SK-N-MC (cell line): Measurements from ENCODE around the gene AP3D1.

Experiments used
- DNase-seq: peaks from one replicate; pipeline ENCODE4 v3.0.0-alpha.2; 2011; ENCODE audit warnings: low read depth, low spot score
- H3K27ac ChIP-seq: fragments of 200-600 bp; sonication (generic); 2 replicates; pipeline ENCODE4 v1.5.1; 2016; ENCODE audit warnings: mixed run types
- H3K36me3 ChIP-seq: fragments of 200-600 bp; sonication (generic); 2 replicates; pipeline ENCODE4 v1.6.1; 2017; ENCODE audit warnings: antibody characterized with exemption, low read length, mixed read lengths; ENCODE audit not compliant: insufficient read depth
- H3K4me3 ChIP-seq: fragments of 200-600 bp; sonication (generic); 2 replicates; pipeline ENCODE4 v1.5.1; 2016
- H3K9ac ChIP-seq: fragments of 200-600 bp; sonication (generic); 2 replicates; pipeline ENCODE4 v1.8.0; 2017; ENCODE audit warnings: mixed run types, mixed read lengths; ENCODE audit not compliant: insufficient read length
- H3K9me3 ChIP-seq: fragments of 200-600 bp; sonication (generic); 2 replicates; pipeline ENCODE4 v1.6.1; 2017; ENCODE audit warnings: low read depth, mild to moderate bottlenecking, antibody characterized with exemption, low read length, moderate library complexity, mixed read lengths
- EZH2 ChIP-seq: fragments of 200-600 bp; sonication (generic); IDR thresholded peaks from one replicate; pipeline ENCODE4 v1.6.1; 2017; ENCODE audit warnings: antibody characterized with exemption
- FOXP2 ChIP-seq: optimal IDR thresholded peaks from 2 replicates; pipeline ENCODE3; 2011; ENCODE audit warnings: mild to moderate bottlenecking, moderate library complexity; ENCODE audit not compliant: insufficient read depth; ENCODE audit errors: extremely low read length, control extremely low read depth
- POLR2AphosphoS5 ChIP-seq: IDR thresholded peaks from 2 replicates; pipeline ENCODE4 v1.6.1; 2012; ENCODE audit warnings: mild to moderate bottlenecking, low read depth, low read length, borderline replicate concordance

The AP3D1 gene

DNA sequence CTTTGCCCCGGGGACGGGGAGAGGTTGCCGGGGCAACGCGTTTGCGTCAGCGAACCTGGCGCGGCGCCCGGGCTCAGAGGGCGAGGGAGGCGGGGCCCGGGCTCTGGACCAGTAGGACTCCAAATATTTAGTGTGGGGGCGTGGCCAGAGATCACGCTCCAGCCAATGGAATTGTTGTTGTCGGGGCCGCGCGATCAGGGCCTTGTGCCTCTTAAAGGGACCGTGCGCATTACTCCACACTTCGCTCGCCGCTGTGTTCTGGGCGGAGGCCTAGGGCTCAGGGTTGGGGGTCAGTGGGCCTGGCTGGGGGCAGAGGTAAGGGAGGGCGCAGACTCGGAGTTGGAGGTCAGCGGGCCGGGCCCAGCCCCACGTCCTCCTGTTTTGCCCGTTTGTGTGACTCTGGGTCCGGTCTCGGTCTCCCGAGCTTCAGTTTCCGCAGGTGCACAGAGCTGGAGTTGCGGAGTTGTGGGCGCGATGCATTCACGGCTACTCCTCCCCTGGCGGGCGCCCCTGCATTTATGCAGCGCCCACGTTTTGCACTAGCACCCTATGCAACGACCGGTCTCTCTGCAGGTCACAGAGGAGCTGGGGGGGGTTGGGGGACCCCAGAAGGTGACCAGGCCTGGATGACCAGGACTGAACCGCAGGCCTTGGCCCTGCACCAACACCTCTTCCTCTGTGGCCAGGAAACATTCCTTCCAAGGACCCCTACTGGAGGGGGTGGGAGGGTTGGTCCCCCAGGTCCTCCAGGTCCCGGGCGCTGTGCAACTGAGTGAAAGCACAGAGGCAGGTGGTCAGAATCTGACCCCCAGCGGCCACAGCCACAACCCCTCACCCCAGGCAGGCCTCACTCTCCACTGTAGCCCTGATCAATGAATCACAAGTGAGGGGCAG lies 89.6 kb downstream of the AP3D1 start:
- Histone ChIP-seq H3K36me3 (no peaks in the 10 kb centered on the region), H3K9ac (peak overlapping the region; percentile 96), H3K9me3 (no peaks in the 10 kb centered on the region), H3K27ac (peak overlapping the region; percentile 96), H3K4me3 (peak overlapping the region; percentile 97)
- TF ChIP-seq FOXP2 = no peak
- peak; percentile 90 for TF ChIP-seq POLR2AphosphoS5
- DNase-seq = peak; percentile 93

DNA sequence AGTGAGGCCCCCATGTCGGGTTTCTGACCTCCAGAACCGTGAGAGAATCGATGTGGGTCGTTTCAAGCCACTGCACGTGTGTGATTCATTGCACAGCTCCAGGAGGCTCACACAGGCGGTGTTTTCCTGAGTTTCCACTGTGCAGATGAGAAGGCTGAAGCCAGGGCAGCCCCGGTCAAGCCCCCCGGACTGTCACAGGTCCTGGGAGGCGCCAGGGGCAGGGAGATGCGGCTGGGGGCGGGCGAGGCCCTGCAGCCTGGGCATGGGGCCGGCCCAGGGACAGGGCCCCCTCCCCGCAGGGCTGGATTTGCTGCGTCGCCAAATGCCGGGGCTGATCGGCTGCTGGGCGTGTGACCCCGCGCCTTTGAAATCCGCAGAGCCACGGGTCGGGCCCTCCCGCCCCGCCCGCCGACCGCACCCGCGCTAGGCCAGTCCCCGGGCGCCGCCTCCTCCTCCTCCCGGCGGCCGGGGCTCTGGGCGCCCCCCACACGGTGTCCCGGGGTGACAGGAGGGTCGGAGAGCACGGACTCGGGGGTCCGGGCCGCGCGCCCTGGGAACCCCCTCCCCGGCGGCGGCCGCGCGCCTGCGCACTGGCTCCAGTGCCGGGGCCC lies 90.4 kb downstream of the AP3D1 start:
- no peak for DNase-seq
- H3K9ac ChIP-seq = peak overlapping the region; percentile 96
- TF ChIP-seq POLR2AphosphoS5 (0 out of 2 replicates have a peak, but pooled peaks have one; percentile 44), EZH2 (no peak)
- no peaks in the 10 kb centered on the region for H3K9me3 ChIP-seq
- H3K27ac ChIP-seq = peak overlapping the region; percentile 96
- H3K36me3 ChIP-seq = no peaks in the 10 kb centered on the region
- peak overlapping the region; percentile 97 for H3K4me3 ChIP-seq

DNA sequence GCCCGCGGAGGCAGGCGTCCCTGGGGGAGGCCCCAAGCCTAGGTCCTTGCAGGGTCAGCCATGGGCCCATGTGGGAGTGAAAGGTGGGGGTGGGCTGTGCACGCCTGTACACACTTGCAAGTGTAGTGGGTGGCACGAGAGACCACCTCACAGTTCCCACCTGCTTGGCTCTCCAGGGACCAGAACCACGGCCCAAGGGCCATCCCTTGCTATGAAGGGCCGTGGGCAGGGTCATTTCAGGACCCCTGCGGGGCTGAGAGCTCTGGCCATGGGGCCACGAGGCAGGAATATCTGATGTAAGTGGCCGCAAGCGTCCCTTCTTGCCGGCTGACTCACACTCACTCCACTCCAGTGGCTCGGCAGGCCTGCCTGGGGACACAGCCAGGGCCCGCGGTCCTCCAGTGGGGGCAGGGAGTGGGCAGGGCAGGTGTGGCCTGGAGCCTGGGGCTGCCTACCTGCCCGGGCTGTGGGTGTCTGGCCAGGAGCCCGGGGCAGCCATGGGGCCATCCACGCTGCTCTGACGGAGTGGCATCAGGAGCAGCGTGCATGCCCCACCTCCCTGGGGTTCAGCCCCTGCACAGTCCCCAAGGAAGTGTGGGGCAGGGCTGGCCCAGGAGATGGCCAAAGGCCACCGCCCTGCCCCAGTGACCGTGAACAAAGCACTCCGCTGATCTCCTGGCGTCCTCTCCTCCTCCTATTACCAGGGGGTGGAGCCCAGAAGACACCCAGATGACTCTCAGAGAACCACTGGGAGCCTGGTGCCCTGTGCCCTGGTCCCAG lies 91.8 kb downstream of the AP3D1 start:
- DNase-seq = no peak
- H3K27ac ChIP-seq = peak overlapping the region; percentile 96
- H3K9ac ChIP-seq = peak overlapping the region; percentile 20
- no peak for TF ChIP-seq EZH2
- no peak for TF ChIP-seq POLR2AphosphoS5
- no peak for TF ChIP-seq FOXP2
- H3K4me3 ChIP-seq = no peak overlapping the region
- H3K36me3 ChIP-seq = no peaks in the 10 kb centered on the region
- no peaks in the 10 kb centered on the region for H3K9me3 ChIP-seq

DNA sequence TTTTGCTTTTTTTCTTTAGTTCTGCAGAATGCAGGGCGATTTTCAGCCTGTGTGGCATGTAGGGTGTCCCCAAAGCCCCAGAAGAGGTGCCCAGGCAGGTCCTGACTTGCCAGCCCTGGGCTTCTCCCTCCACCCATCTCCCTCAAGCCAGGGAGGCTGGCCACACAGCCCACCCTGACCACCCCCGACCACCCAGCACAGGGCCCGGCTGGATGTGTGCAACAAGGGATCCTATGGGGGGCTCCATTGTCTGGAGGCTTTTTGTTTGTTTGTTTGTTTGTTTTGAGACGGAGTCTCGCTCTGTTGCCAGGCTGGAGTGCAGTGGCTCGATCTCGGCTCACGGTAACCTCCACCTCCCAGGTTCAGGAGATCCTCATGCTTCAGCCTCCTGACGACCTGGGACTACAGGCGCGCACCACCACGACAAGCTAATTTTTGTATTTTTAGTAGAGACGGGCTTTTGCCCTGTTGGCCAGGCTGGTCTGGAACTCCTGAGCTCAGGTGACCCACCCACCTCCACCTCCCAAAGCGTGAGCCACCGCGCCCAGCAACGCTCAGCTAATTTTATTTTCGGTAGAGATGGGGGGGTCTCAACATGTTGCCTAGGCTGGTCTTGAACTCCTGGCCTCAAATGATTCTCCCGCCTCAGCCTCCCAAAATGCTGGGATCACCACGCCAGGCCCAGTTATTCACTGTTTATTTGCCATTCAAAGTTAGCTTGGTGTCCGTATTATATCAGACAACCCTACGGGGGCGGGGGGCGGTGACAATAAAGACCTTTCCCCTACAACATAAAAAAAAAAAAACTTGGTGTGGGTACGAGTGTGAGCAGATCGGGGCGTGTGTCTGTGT lies 92.6 kb downstream of the AP3D1 start:
- H3K4me3 ChIP-seq = no peak overlapping the region
- DNase-seq = no peak
- TF ChIP-seq POLR2AphosphoS5 (no peak), EZH2 (no peak), FOXP2 (no peak)
- no peaks in the 10 kb centered on the region for H3K9me3 ChIP-seq
- peak overlapping the region; percentile 88 for H3K27ac ChIP-seq
- no peaks in the 10 kb centered on the region for H3K36me3 ChIP-seq
- no peak overlapping the region for H3K9ac ChIP-seq

DNA sequence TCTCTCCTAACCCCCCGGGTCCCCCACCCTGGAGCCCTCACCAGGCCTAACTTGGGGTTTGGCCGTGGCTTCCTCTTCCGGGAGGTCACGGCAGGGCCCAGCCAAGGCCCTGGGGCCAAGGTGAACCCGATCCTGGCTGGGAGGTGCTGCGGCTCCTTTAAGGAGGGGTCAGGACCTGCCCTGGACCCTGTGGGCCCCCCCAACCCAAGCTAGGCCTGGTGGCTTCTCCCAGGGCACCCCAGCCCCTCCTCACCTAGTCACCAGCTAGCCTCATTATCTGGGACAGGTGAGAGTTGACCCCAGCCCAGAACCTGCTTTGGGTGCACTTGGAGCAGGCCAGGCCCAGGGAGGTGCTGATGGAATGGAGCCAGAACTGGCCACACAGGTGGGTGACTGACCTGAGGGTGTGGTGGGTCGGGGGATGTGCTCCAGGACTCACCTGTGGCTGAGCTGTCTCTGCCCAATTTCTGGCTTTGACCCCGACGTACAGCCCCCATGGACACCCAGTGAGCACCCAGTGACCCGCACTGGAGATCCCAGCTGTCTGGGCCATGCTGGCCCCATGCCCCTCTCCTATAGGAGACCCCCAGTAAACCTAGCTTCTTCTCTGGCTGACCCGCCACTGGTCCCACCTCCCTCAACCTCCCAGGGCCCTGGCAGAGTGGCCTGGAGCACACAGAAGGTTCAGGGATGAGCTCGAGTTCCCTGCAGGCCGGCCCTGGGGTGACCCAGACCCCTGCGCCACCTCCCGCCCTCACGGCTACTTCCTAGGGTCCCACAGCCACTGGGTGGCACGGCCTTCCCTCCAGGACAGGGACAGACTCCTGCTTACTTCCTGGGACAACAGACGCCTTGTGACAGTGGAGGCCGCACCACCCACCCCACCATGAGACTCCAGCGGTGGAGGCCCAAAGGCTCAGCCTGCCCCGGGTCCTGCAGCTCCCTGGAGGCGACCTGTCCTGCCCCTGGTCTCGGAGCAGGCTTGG lies 93.6 kb downstream of the AP3D1 start:
- H3K27ac ChIP-seq = peak overlapping the region; percentile 88
- H3K4me3 ChIP-seq = no peak overlapping the region
- no peaks in the 10 kb centered on the region for H3K9me3 ChIP-seq
- H3K9ac ChIP-seq = no peak overlapping the region
- no peak for TF ChIP-seq EZH2
- TF ChIP-seq FOXP2 = no peak
- no peak for TF ChIP-seq POLR2AphosphoS5
- H3K36me3 ChIP-seq = no peaks in the 10 kb centered on the region
- no peak for DNase-seq

DNA sequence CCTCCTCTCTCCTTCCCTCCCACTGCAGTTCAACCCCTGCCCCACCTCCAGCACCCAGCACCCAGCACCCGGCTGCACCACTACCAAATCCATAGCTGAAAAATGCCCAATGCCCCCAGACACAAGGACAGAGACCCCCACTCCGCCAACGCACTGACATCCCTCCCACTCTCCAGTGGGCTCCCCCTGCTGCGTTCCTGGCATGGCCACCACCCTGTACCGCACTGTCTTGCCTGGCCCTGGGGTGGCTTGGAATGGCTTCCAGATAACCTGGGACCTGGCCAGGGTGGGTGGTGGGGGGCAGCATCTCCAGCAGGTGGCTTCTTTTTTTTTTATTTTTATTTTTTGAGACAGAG lies 94.6 kb downstream of the AP3D1 start:
- Histone ChIP-seq H3K27ac (no peak overlapping the region), H3K4me3 (no peak overlapping the region), H3K36me3 (no peaks in the 10 kb centered on the region), H3K9me3 (no peaks in the 10 kb centered on the region), H3K9ac (no peak overlapping the region)
- no peak for DNase-seq
- TF ChIP-seq POLR2AphosphoS5 = no peak
- no peak for TF ChIP-seq FOXP2
- no peak for TF ChIP-seq EZH2
